ENCODE results near the gene MMP21. TPM values are rescaled to one million over a fixed set of nuclear protein-coding genes. Genes with fewer than 3 reads are reported as not detected.

The MMP21 gene
- total and polyA plus RNA-seq, 2 of the 13 experiments (the other 11 are each of a cell fraction or from before 2014, with no cell fraction given), result not detected

- H2AFZ ChIP-seq (ENCODE audit: low read length), result no peak overlapping the region
- H3K4me3 ChIP-seq (replicated peaks in 1 of 3; ENCODE audit: insufficient read depth in 1 of 3, low read depth in 2 of 3, low read length in 3 of 3), result no peak overlapping the region
- H3K9me3 ChIP-seq (ENCODE audit: low read length), result no peaks in the 10 kb centered on the region
- H3K27me3 ChIP-seq (ENCODE audit: control insufficient read depth in 1 of 2, insufficient read depth in 2 of 2, low read length in 2 of 2), result no peaks in the 10 kb centered on the region
- H3K4me1 ChIP-seq (ENCODE audit: insufficient read depth, low read length), result peaks cover 32% of the 10 kb centered on the region
- BruUV-seq (replicated peaks), result no TSS peak
- ATAC-seq, result no peak
- no peak for DNase-seq (ENCODE audit: low spot score)
- no peaks in the 10 kb centered on the region for H3K79me2 ChIP-seq (ENCODE audit: insufficient read depth, low read length)
- no peak for FAIRE-seq
- TF ChIP-seq MAF1 (CRISPR knock-in tag; IDR thresholded peaks at IDR 0.05; ENCODE audit: borderline replicate concordance) (no peak), ZNF18 (CRISPR knock-in tag; IDR thresholded peaks at IDR 0.05; ENCODE audit: insufficient replicate concordance) (no peak), AKAP8 (CRISPR knock-in tag; IDR thresholded peaks at IDR 0.05) (no peak), ZBTB34 (CRISPR knock-in tag; IDR thresholded peaks at IDR 0.05) (no peak), PLSCR1 (CRISPR knock-in tag; IDR thresholded peaks at IDR 0.05; ENCODE audit: borderline replicate concordance) (no peak)
- 90% methylated on average over 1 of the region's 1 CpG for WGBS (ENCODE audit: low lambda C conversion rate)
- H3K36me3 ChIP-seq (replicated peaks in 1 of 2; ENCODE audit: control insufficient read depth in 1 of 2, insufficient read depth in 2 of 2, low read length in 2 of 2), result peaks cover 2 to 15% of the 10 kb centered on the region in 2 experiments
- in situ Hi-C loops (cut with HindIII; ENCODE audit: extremely low pct_ligation_motif_present, low pct_unique_long_range_greater_than_20kb), result no loop called here
- ChIA-PET CTCF (ENCODE audit: low intra/inter-chr PET ratio, low total read pairs) (no interaction called here), POLR2A (no interaction called here)
- no peak overlapping the region for H3K27ac ChIP-seq (ENCODE audit: extremely low read length, insufficient read depth, low read length)
- no peak overlapping the region for H3K9ac ChIP-seq (ENCODE audit: insufficient read depth, low read depth, low read length)
- intact Hi-C loops (cut with micrococcal nuclease; ENCODE audit: unreplicated experiment), result no loop called here
- no peak overlapping the region for H3K4me2 ChIP-seq (ENCODE audit: low read depth, low read length)
- H4K20me1 ChIP-seq (ENCODE audit: insufficient read depth, low read length), result no peaks in the 10 kb centered on the region
Observed at GRCh38 chr10:125801574-125801973, 26.0 kb upstream of the MMP21 start.
